Daoy (cell line): ENCODE results near the gene TBX20. TPM values are rescaled to one million over a fixed set of nuclear protein-coding genes. Genes with fewer than 3 reads are reported as not detected.
"Not testable (repeated sequence)": the region's sequence is repeated elsewhere in the genome, so short reads cannot be mapped to it uniquely, and the experiment has no call there.

Source experiments
- DNase-seq: peaks from one replicate; pipeline ENCODE4 v3.0.0-alpha.2; 2015; ENCODE audit warnings: low read depth
- total RNA-seq: library from RNA; depleted of rRNA; stranded (reverse); fragments of >200 nt; shearing (Covaris generic); gene quantifications from 2 replicates; pipeline ENCODE4 v1.2.3, GENCODE V29; 2014; rRNA removed

TBX20 gene
- total RNA-seq, 1 experiment from 2014 or later = 1.9 TPM

- DNase-seq = not testable (repeated sequence)
These were observed 92.7 kb downstream of the TBX20 start for GRCh38 chr7:35161059-35161740.

Other genes with a start within 250 kb of the TBX20 start
- gene DPY19L1, start 216.6 kb downstream of the TBX20 start, total RNA-seq = 57.8 and 57.9 TPM in 2 replicates